NK-92 treated with Interleukin-12 subunit alpha and Interleukin-12 subunit beta, amount 100 ng/mL, for 24 hours (cell line): Measurements from ENCODE around the gene VAMP4.
"Not testable (repeated sequence)": the region's sequence is repeated elsewhere in the genome, so short reads cannot be mapped to it uniquely, and the experiment has no call there.

Source experiments
- DNase-seq: peaks from one replicate; lab custom pipeline; 2025; lab: John Stamatoyannopoulos, UW

The VAMP4 gene

GRCh38 chr1:171699531-171699930, 42.3 kb downstream of the VAMP4 start:
- no peak for DNase-seq

GRCh38 chr1:171695772-171696171, 46.1 kb downstream of the VAMP4 start:
- not testable (repeated sequence) for DNase-seq

GRCh38 chr1:171693541-171693940, 48.3 kb downstream of the VAMP4 start:
- DNase-seq = not testable (repeated sequence)

GRCh38 chr1:171683870-171684269, 58.0 kb downstream of the VAMP4 start:
- no peak for DNase-seq

GRCh38 chr1:171680339-171680738, 61.5 kb downstream of the VAMP4 start:
- DNase-seq = no peak

- DNase-seq = no peak
Observed at GRCh38 chr1:171676823-171677222, 65.0 kb downstream of the VAMP4 start.

- no peak for DNase-seq
Observed at GRCh38 chr1:171674431-171675405, 67.1 kb downstream of the VAMP4 start.

GRCh38 chr1:171670739-171671138, 71.1 kb downstream of the VAMP4 start:
- DNase-seq = no peak

- no peak for DNase-seq
Observed at GRCh38 chr1:171668372-171668771, 73.5 kb downstream of the VAMP4 start.

- DNase-seq = no peak
Observed at GRCh38 chr1:171666114-171666769, 75.6 kb downstream of the VAMP4 start.

- no peak for DNase-seq
Observed at GRCh38 chr1:171664976-171665375, 76.9 kb downstream of the VAMP4 start.

GRCh38 chr1:171663854-171664575, 77.8 kb downstream of the VAMP4 start:
- no peak for DNase-seq

- no peak for DNase-seq
Observed at GRCh38 chr1:171663036-171663853, 78.6 kb downstream of the VAMP4 start.

GRCh38 chr1:171661076-171661650, 80.7 kb downstream of the VAMP4 start:
- DNase-seq = no peak

- not testable (repeated sequence) for DNase-seq
Observed at GRCh38 chr1:171656206-171656605, 85.7 kb downstream of the VAMP4 start.

GRCh38 chr1:171655746-171656116, 86.1 kb downstream of the VAMP4 start:
- no peak for DNase-seq

- DNase-seq = peak; percentile 15
Observed at GRCh38 chr1:171654942-171655745, 86.7 kb downstream of the VAMP4 start.

- DNase-seq = no peak
Observed at GRCh38 chr1:171654201-171654941, 87.5 kb downstream of the VAMP4 start.

- DNase-seq = no peak
Observed at GRCh38 chr1:171653796-171654195, 88.1 kb downstream of the VAMP4 start.
